GM18511 (cell line): ENCODE data around the gene LRRC4C.
"Not testable (repeated sequence)": the region's sequence is repeated elsewhere in the genome, so short reads cannot be mapped to it uniquely, and the experiment has no call there.

Experiments used
- ATAC-seq: cut with Tn5 transposase; IDR thresholded peaks from one replicate; pipeline ENCODE4 v1.9.1; 2021; ENCODE audit warnings: mild to moderate bottlenecking, moderate library complexity; ENCODE audit not compliant: unreplicated experiment

LRRC4C gene

GRCh38 chr11:40894501-40894900, 565.0 kb downstream of the LRRC4C start:
- no peak for ATAC-seq

- no peak for ATAC-seq
Observed at GRCh38 chr11:40885250-40885954, 574.0 kb downstream of the LRRC4C start.

DNA sequence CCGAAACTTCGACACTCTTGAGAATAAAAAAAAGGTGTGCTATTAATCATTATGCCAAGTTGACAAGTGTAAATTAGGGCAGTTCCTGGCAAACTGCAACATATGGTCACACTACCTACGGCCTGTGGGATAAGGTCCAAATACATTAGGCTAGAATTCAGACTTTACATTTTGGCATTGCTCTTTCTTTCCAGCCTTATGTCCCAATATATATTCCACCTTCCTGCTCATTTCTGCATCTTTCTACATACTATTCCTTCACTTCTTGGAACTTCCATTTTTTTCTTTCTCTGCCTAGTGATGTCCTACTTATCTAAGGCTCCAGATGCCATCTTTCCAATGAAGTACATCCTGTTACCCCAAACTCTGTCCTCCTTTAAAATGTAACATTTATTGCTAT, 577.2 kb downstream of the LRRC4C start:
- no peak for ATAC-seq

DNA sequence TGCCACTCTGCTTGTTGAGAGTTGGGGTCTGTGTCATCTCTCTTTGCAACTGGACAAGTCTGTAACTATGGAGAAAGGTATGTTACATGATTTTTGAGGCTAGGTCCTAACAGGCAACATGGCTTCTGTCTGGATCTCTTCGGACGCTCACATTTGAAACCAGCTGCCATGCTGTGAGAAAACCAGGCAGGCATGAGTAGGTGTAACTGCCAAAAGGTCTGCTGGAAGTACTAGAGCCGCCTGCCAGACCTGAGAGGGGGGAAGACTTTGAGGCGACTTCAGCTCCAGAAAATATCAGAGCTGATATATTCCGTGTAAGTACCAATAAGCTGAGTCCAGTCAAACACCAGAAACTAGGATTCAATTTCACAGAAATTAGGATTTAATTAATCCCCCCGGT, 579.5 kb downstream of the LRRC4C start:
- no peak for ATAC-seq

GRCh38 chr11:40877981-40878380, 581.5 kb downstream of the LRRC4C start:
- no peak for ATAC-seq

DNA sequence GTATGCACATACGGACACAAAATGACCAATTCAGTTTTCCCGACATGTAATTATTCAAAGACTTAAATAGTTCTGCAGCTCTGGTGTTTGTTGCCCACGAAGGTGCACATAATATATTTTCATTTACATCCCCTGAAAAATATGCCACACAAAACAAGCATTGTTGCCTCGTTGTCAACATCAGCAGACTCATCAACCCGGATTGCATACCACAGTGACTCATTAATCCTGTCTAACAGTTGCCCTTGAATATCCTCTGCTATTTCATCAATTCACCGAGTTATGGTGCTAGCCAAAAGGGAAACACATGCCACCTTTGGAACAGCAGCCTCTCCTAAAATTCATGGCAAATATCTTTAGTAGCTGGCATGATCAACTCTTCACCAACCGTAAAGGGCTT, 582.2 kb downstream of the LRRC4C start:
- no peak for ATAC-seq

DNA sequence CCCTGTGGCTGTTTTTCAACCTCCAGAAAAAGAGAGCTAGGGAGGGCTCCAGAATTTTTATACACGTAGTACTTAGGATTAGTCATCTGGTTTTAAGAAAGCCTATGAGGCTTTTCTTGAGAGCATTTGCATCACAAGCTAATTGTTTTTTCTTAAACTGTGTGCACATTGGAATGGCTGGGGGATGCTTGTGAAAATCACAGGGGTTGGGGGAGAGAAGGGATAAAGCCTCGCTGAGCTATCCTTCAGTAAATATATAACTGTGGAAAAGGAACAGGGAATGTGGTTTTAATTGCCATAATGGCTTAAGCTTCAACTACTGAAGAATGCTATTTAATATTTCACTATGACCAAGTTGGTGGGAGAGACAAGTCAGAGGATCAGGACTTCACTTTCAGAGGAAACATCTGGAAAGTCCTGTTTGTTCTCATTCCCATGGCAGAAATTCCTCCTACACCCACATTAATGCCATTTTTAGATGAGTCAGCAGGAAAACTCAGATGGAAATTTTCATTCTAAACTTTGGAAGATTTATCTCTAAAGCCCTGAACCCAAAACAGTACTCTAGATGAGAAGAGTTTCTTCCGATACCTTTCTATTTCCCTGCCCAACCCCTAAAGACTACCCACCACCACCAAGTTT, 591.3 kb downstream of the LRRC4C start:
- no peak for ATAC-seq

- ATAC-seq: not testable (repeated sequence)
Observed at GRCh38 chr11:40857754-40858153, 601.7 kb downstream of the LRRC4C start.

DNA sequence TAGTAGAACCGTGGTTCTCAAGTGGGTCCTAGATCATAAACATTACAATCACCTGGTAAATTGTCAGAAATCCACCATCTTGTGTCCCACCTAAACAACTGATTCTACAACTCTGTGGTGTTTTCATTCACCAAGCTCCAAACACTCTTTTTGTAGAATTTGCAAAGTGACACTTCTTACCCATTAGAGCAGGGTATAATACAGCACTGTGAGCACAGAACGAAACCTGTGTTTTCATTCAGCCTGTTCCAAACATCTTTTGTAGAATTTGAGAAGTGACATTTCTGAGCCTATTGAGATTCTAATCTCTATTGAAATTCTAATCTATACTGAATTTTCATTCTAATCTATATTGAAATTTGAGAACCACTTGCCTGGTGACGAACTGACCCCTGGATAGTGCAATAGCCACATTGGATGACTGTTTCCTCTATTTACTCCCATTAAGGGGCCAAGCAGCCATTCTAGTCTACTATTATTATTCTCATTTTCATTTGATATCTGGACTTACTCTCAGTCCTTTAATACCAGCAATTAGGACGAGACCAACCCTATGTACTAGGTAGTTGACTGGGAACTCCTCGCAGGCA, 616.6 kb downstream of the LRRC4C start:
- no peak for ATAC-seq

DNA sequence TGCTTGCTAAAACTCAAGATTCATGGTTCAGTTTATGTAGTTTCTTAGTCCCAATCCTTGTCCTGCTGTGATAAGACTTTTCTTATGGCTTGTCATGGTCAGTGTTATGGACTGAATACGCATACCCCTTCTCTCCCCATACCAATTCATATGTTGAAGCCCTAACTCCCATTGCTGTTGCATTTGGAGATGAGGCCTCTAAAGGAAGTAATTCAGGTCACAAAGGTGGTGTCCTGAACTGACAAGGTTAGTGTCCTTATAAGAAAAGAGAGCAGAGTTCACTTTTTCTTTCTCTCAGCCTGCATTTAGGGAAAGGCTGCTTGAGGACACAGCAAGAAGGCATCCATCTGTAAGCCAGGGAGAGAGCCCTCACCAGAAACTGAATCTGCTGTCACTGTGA, 618.2 kb downstream of the LRRC4C start:
- no peak for ATAC-seq

DNA sequence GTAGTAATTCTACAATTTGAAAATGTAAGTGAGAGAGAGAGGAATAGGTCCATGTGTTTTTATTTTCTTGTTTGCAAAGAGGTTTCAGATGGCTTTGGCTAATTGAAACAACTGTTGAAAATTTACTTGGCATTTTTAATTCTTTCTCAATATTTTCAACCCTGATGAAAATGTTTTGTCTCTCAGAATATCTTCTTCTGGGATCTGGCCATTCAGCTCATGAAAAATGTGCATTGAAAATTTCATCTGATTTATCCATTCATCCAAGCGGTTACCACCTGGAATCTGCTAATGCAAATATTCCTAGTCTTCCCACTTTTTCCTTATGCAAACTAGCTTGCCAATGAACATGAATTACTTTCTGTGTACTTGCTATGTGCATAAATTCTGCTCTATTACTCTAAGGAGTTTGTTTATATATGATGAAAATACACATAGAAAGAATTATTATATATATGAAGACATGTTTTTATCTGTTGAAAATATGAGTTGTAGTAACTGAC, 621.2 kb downstream of the LRRC4C start:
- ATAC-seq: no peak

DNA sequence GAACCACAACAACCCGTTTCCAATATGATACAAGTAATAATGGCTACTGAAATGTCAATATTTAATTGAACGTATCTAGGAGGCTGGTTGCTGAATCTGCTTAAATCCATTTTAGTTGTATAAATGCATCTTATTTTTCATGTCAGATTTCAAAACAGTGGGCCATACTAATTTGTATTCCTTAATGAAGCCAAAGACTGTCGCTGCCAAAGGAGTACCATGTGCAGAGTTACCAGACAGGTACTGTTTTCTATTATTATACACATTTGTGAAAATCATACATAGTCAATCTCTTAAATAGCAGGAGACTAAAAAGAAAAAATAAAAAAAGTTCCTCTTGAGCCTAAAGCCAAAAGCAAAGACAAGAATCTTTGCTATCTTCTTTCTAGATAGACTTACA, 632.3 kb downstream of the LRRC4C start:
- no peak for ATAC-seq

GRCh38 chr11:40826601-40827000, 632.9 kb downstream of the LRRC4C start:
- no peak for ATAC-seq

DNA sequence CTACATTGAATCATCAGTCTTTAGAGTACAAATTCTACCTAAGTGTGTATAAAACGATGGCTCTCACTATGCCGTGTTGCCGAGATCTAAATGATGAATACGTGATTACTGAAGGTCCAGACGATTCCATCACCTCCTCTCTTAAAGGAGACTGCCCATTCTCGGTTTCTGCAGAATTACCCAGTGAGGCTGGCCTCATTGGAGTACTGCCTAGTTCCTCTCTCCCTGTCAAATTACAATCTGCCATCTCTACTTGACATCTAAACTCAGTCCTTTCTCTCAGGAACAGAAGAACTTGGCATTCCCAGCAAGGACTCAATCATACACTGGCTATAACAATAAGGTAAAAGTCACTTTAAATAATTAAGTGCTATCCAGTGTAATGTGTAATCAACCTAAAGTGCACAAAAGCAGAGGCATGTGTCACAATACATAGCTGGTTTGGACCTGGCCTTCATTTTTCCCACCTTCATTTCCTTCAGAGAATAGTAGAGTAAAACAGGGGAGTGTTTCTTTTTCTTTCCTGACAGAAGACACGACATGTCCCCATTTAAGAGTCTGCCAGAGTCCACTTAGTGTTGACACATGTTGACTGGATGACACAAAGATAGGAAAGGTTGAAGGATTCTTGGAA, 634.1 kb downstream of the LRRC4C start:
- no peak for ATAC-seq

- ATAC-seq: no peak
Observed at GRCh38 chr11:40819230-40819629, 640.2 kb downstream of the LRRC4C start.

- no peak for ATAC-seq
Observed at GRCh38 chr11:40816976-40817375, 642.5 kb downstream of the LRRC4C start.

DNA sequence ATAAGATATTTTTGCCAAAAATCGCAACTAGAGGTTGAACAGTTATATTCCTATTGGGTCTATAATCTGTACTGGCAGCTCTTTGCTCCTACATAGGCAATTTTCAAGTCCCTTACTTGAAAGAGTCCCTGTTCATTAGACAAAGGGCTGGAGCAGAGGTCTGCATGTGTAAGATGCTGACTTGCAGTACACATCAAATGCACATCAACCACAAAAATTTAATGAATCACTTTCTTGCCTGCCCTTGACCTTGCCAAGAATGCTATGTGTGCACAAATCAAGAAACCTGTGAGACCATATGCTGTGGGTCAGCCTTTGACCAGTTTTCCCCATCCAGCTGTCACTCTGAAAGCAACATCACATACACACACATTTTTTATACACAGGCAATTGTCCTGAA, 661.5 kb downstream of the LRRC4C start:
- no peak for ATAC-seq

- ATAC-seq: no peak
Observed at GRCh38 chr11:40787224-40787623, 672.2 kb downstream of the LRRC4C start.

DNA sequence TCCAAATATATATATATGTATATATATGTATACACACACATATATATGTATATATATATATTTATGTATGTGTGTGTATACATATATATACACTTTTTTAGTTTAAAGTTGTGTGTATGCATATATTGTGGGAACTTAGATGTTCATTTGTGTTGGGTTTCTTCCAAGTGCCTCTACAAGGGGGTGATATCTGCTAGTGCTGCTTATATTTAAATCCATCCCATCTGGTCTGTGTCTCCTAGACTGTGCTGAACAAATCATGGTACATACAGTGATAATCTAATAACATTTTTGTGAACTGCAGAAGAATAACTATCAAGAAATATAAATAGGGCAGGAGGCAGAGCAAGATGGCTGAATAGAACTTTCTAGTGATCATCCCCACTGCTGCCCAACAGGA, 696.4 kb downstream of the LRRC4C start:
- no peak for ATAC-seq

- ATAC-seq: no peak
Observed at GRCh38 chr11:40759341-40759740, 700.1 kb downstream of the LRRC4C start.

DNA sequence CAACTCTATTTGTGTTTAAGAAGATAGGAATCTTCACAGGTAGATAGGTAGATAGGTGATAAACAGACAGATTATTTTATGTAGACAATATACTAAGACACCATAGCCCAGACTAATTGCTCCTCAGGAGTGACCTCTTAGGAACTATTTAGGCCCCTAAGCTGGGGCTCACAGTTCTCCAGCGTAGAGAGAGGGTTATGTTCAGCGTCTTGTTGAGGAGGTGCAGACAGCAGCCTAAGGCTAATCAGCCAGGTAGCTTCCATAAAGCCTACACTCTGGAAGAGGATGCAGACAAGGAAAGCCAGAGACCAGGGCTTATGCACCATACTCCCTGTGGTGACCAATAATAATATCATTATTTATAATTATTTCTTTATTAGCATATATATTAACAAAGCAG, 705.2 kb downstream of the LRRC4C start:
- ATAC-seq: no peak

GRCh38 chr11:40746282-40746681, 713.2 kb downstream of the LRRC4C start:
- no peak for ATAC-seq
